PC-9 (cell line): ENCODE measurements around the gene FAM20C.

Experiments used
- EZH2 ChIP-seq: fragments of 200-600 bp; sonication (generic); IDR thresholded peaks from 2 replicates; pipeline ENCODE4 v1.8.0; 2017; ENCODE audit warnings: antibody characterized with exemption, low read depth
- TF ChIP-seq, protein P1 (sequence below): fragments of 200-600 bp; sonication (generic); conservative IDR thresholded peaks from 2 replicates; pipeline ENCODE4 v1.6.1; 2017; ENCODE audit warnings: mixed run types, antibody characterized with exemption, mild to moderate bottlenecking, moderate library complexity

DNA sequence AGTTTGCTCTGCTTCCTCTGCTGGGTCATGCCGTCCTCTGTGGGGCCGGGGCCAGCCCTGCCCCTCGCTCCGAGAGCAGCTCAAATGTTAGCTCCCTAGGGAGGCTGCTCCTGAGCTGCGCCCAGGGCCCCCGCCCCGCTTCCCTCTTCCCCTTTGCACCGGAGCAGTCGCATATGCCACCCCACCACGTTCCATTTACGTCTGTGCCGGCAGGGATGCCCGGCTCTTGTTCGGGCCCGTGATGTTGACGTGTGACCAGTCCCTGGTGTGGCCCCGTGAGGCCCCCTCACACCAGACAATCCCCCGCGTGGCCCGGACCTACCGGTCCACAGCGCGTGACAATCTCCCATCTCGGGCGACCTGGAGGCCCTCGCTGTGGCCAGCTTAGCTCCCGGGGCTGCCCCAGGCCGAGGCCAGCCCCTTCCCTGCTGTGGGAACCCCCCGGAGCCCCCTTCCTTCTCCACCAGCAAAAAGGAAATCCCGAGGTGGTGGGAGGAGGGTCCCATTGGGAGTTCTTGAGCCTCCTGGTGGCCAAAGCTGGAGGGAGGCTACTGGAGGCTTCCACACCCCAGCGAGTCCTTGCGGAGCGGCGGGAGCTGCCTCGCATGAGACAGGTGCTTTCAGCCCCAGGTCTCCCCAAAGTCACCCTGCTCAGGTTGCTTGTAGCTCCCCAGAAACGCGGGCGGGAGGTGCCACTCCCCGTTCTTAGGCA, 15.2 kb downstream of the FAM20C start:
- TF ChIP-seq, protein P1, sequence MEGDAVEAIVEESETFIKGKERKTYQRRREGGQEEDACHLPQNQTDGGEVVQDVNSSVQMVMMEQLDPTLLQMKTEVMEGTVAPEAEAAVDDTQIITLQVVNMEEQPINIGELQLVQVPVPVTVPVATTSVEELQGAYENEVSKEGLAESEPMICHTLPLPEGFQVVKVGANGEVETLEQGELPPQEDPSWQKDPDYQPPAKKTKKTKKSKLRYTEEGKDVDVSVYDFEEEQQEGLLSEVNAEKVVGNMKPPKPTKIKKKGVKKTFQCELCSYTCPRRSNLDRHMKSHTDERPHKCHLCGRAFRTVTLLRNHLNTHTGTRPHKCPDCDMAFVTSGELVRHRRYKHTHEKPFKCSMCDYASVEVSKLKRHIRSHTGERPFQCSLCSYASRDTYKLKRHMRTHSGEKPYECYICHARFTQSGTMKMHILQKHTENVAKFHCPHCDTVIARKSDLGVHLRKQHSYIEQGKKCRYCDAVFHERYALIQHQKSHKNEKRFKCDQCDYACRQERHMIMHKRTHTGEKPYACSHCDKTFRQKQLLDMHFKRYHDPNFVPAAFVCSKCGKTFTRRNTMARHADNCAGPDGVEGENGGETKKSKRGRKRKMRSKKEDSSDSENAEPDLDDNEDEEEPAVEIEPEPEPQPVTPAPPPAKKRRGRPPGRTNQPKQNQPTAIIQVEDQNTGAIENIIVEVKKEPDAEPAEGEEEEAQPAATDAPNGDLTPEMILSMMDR, result no peak
- no peak for TF ChIP-seq EZH2
